ENCODE results near the gene PRDM8. TPM values are rescaled to one million over a fixed set of nuclear protein-coding genes. Genes with fewer than 3 reads are reported as not detected.

The PRDM8 gene
- total RNA-seq, 1 donor from 2014 or later, result not detected

- Histone ChIP-seq H3K27me3 (peaks cover 100% of the 10 kb centered on the region), H3K4me1 (no peaks in the 10 kb centered on the region), H3K4me3 (no peak overlapping the region), H2AFZ (replicated peaks) (no peak overlapping the region), H3K36me3 (no peaks in the 10 kb centered on the region), H3K27ac (no peak overlapping the region), H3K79me2 (ENCODE audit: low read depth) (no peaks in the 10 kb centered on the region), H3K4me2 (no peak overlapping the region), H3F3A (ENCODE audit: low read depth) (no peaks in the 10 kb centered on the region), H3K9me3 (ENCODE audit: low read depth) (no peaks in the 10 kb centered on the region), H4K20me1 (ENCODE audit: low read depth) (no peaks in the 10 kb centered on the region), H3K9ac (no peak overlapping the region)
- no peak overlapping the region for H3K4me3 Mint-ChIP-seq
- no peaks in the 10 kb centered on the region for H3K36me3 Mint-ChIP-seq
- TF ChIP-seq CTCF (IDR thresholded peaks at IDR 0.05) (no peak), EZH2phosphoT487 (IDR thresholded peaks at IDR 0.05) (no peak), EZH2 (IDR thresholded peaks at IDR 0.05) (no peak)
- no peaks in the 10 kb centered on the region for H3K9me3 Mint-ChIP-seq
- peaks cover 2% of the 10 kb centered on the region for H3K27me3 Mint-ChIP-seq (ENCODE audit: insufficient read depth, low read depth)
- DNase-seq (ENCODE audit: low spot score), result no peak
- no peaks in the 10 kb centered on the region for H3K4me1 Mint-ChIP-seq
- no peak overlapping the region for H3K27ac Mint-ChIP-seq
These were observed 23.4 kb downstream of the PRDM8 start for GRCh38 chr4:80220711-80221110.

DNA sequence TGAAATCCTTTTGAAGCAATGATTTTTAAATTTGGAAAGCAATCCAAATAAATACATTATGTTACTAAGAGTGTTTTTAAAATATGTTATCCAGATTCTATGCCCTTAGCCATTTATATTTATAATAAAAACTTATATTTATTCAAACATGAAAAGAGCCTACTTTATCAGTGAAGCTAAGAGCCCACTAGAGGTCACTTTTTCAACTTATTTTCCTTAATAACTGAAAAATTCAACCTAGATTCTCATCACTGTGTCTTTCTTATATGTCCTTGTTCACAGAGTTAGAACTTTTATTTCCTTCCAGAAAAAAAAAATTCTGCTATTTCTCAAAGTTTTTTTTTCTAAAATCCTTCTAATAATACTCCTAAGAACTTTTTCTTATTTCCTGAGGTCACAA, 23.9 kb downstream of the PRDM8 start:
- Histone ChIP-seq H3K9ac (no peak overlapping the region), H3K9me3 (ENCODE audit: low read depth) (no peaks in the 10 kb centered on the region), H3K27ac (no peak overlapping the region), H3K4me1 (no peaks in the 10 kb centered on the region), H3K27me3 (peaks cover 100% of the 10 kb centered on the region), H4K20me1 (ENCODE audit: low read depth) (no peaks in the 10 kb centered on the region), H2AFZ (replicated peaks) (no peak overlapping the region), H3K79me2 (ENCODE audit: low read depth) (no peaks in the 10 kb centered on the region), H3K4me2 (no peak overlapping the region), H3K36me3 (no peaks in the 10 kb centered on the region), H3K4me3 (no peak overlapping the region), H3F3A (ENCODE audit: low read depth) (no peaks in the 10 kb centered on the region)
- TF ChIP-seq EZH2 (IDR thresholded peaks at IDR 0.05), result no peak
- peak; percentile 32 for TF ChIP-seq CTCF (IDR thresholded peaks at IDR 0.05)
- Mint-ChIP-seq H3K36me3 (no peaks in the 10 kb centered on the region), H3K27ac (no peak overlapping the region), H3K9me3 (no peaks in the 10 kb centered on the region), H3K4me3 (no peak overlapping the region), H3K27me3 (ENCODE audit: insufficient read depth, low read depth) (peaks cover 2% of the 10 kb centered on the region), H3K4me1 (no peaks in the 10 kb centered on the region)
- no peak for DNase-seq (ENCODE audit: low spot score)

DNA sequence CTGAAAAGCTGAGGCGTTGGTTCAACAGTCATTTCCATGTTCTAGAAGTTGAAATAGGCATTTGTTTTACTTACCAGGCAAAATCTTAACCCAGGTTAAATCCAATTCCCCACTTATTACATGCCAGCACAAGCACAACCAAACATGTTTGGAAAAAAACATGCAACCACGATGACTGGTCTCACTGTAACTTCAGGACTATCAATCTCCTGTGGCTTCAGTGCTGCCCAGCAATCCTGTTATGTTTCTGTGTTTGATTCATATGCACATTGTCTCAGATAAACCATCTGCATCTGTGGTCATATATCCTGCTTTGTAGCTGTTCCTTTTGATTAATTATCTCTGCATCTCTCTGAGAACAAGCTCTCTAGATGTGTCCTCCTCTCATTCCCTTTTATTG, 28.3 kb downstream of the PRDM8 start:
- Histone ChIP-seq H3K9ac (no peak overlapping the region), H3K36me3 (no peaks in the 10 kb centered on the region), H3K27ac (no peak overlapping the region), H3K4me2 (no peak overlapping the region), H4K20me1 (ENCODE audit: low read depth) (no peaks in the 10 kb centered on the region), H3K9me3 (ENCODE audit: low read depth) (no peaks in the 10 kb centered on the region), H3K27me3 (peaks cover 99% of the 10 kb centered on the region), H3K79me2 (ENCODE audit: low read depth) (no peaks in the 10 kb centered on the region), H3K4me1 (no peaks in the 10 kb centered on the region), H3F3A (ENCODE audit: low read depth) (no peaks in the 10 kb centered on the region), H2AFZ (replicated peaks) (no peak overlapping the region), H3K4me3 (no peak overlapping the region)
- Mint-ChIP-seq H3K4me3 (no peak overlapping the region), H3K9me3 (no peaks in the 10 kb centered on the region), H3K27ac (no peak overlapping the region), H3K4me1 (no peaks in the 10 kb centered on the region), H3K36me3 (no peaks in the 10 kb centered on the region), H3K27me3 (ENCODE audit: insufficient read depth, low read depth) (no peaks in the 10 kb centered on the region)
- TF ChIP-seq EZH2 (IDR thresholded peaks at IDR 0.05) (no peak), EZH2phosphoT487 (IDR thresholded peaks at IDR 0.05) (no peak), CTCF (IDR thresholded peaks at IDR 0.05) (no peak)
- no peak for DNase-seq (ENCODE audit: low spot score)

- H3K4me2 ChIP-seq, result no peak overlapping the region
- H3K4me3 Mint-ChIP-seq, result no peak overlapping the region
- peaks cover 99% of the 10 kb centered on the region for H3K27me3 ChIP-seq
- H3F3A ChIP-seq (ENCODE audit: low read depth), result no peaks in the 10 kb centered on the region
- H4K20me1 ChIP-seq (ENCODE audit: low read depth), result no peaks in the 10 kb centered on the region
- H3K36me3 ChIP-seq, result no peaks in the 10 kb centered on the region
- DNase-seq (ENCODE audit: low spot score), result no peak
- no peak overlapping the region for H3K27ac Mint-ChIP-seq
- no peak overlapping the region for H3K4me3 ChIP-seq
- no peaks in the 10 kb centered on the region for H3K9me3 ChIP-seq (ENCODE audit: low read depth)
- no peak overlapping the region for H2AFZ ChIP-seq (replicated peaks)
- H3K4me1 ChIP-seq, result no peaks in the 10 kb centered on the region
- H3K9ac ChIP-seq, result no peak overlapping the region
- H3K9me3 Mint-ChIP-seq, result no peaks in the 10 kb centered on the region
- H3K79me2 ChIP-seq (ENCODE audit: low read depth), result no peaks in the 10 kb centered on the region
- H3K4me1 Mint-ChIP-seq, result no peaks in the 10 kb centered on the region
- no peak overlapping the region for H3K27ac ChIP-seq
- H3K36me3 Mint-ChIP-seq, result no peaks in the 10 kb centered on the region
- H3K27me3 Mint-ChIP-seq (ENCODE audit: insufficient read depth, low read depth), result no peaks in the 10 kb centered on the region
- TF ChIP-seq CTCF (IDR thresholded peaks at IDR 0.05) (no peak), EZH2phosphoT487 (IDR thresholded peaks at IDR 0.05) (no peak), EZH2 (IDR thresholded peaks at IDR 0.05) (no peak)
These were observed 28.8 kb downstream of the PRDM8 start for GRCh38 chr4:80226094-80226493.

Data from neural progenitor cell (in vitro differentiated cells).